Esophagus muscularis mucosa (tissue), 4 donors: ENCODE results near the gene PLEKHM2.

Source experiments
- EP300 ChIP-seq: sonication (generic); formaldehyde crosslinking; IDR thresholded peaks from one replicate; pipeline ENCODE4 v1.6.1; 2017; ENCODE audit warnings: antibody characterized with exemption
- POLR2A ChIP-seq: fragments of 450-650 bp; IDR thresholded peaks from one replicate; pipeline ENCODE4 v1.6.1; 2017; ENCODE audit warnings: antibody characterized with exemption, moderate library complexity, mild to moderate bottlenecking, low read depth
- POLR2AphosphoS5 ChIP-seq, 2 donors: sonication (generic); formaldehyde crosslinking; IDR thresholded peaks; one replicate each; pipeline ENCODE4 v1.6.1; 2017; ENCODE audit warnings: antibody characterized with exemption in 2 of 2
- TF ChIP-seq, protein P1 (sequence below), 3 experiments: fragments of 200-600 bp in 2 of 3; fragments of 450-650 bp in 1 of 3; sonication (generic) in 2 of 3; IDR thresholded peaks; one replicate each; pipeline ENCODE4 v1.5.1; 2017 to 2019; ENCODE audit warnings: antibody characterized with exemption in 3 of 3, mild to moderate bottlenecking in 2 of 3, moderate library complexity in 1 of 3

DNA sequence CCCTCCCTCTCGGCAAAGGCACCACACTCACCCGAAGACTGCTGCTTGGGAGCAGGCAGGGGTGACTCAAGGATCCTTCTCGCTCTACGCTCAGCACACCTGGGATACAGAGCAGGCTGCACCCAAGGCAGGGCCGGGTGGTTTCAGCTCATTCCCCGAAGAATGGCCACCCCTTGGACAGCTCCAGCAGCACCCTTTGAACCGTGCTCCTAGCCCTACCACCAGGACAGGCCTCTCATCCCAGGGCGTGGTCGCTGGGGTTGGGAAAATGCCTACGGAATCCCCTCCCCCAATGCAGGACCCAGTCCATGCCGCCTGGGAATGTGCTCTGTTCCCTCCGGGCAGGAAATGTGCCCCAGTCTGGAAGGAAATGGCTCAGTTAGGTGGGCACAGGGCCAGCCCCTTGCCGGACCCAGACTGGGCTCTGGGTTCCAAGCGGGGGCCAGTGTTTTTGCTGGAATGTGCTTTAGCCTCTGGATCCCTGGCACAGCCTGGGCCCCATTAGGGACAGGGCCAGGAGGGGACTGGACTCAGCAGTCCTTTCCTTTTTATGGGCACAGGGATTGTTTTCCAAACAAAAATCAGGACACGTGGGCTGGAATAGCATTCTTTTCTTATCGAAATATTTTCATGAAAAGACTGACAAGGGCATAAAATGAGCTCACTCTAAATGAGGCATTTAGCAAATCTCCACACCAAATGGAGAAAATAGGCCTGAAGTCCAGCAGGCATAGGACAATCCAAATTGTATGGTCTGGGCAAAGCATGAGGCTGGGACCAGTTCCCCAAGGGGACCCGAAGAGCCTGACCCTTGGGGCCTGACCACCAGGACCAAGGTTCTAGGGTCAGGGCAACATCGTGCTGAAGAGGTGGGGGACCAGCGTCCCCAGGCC, 65.5 kb downstream of the PLEKHM2 start:
- TF ChIP-seq, protein P1, sequence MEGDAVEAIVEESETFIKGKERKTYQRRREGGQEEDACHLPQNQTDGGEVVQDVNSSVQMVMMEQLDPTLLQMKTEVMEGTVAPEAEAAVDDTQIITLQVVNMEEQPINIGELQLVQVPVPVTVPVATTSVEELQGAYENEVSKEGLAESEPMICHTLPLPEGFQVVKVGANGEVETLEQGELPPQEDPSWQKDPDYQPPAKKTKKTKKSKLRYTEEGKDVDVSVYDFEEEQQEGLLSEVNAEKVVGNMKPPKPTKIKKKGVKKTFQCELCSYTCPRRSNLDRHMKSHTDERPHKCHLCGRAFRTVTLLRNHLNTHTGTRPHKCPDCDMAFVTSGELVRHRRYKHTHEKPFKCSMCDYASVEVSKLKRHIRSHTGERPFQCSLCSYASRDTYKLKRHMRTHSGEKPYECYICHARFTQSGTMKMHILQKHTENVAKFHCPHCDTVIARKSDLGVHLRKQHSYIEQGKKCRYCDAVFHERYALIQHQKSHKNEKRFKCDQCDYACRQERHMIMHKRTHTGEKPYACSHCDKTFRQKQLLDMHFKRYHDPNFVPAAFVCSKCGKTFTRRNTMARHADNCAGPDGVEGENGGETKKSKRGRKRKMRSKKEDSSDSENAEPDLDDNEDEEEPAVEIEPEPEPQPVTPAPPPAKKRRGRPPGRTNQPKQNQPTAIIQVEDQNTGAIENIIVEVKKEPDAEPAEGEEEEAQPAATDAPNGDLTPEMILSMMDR (IDR thresholded peaks at IDR 0.05) = no peak
- TF ChIP-seq POLR2A (no peak), POLR2AphosphoS5 (IDR thresholded peaks at IDR 0.05) (no peak), EP300 (no peak)
